ENCODE measurements around the gene KRT82. TPM values are rescaled to one million over a fixed set of nuclear protein-coding genes. Genes with fewer than 3 reads are reported as not detected.

KRT82 gene
- total and polyA plus RNA-seq, 10 donors, result 0.04 TPM; not detected in 9

GRCh38 chr12:52399756-52400155 lies 6.4 kb downstream of the KRT82 start:
- 90 to 93% (median 92%) methylated on average over 16 of the region's 16 CpGs for WGBS, 5 donors
- H3K27ac ChIP-seq, result no peak overlapping the region
- DNase-seq, result peak; percentile 69
- H3K9me3 ChIP-seq, result no peaks in the 10 kb centered on the region
- H3K36me3 ChIP-seq, result no peaks in the 10 kb centered on the region
- peaks cover 0 to 37% (median 0%) of the 10 kb centered on the region in 7 donors for H3K27me3 ChIP-seq (replicated peaks in 1 of 7)
- intact Hi-C loops (cut with DNase I; ENCODE audit: low total_unique reads), result no loop called here
- H3K4me1 ChIP-seq, result no peaks in the 10 kb centered on the region
- H3K4me3 ChIP-seq, result no peak overlapping the region
- TF ChIP-seq CTCF (IDR thresholded peaks at IDR 0.05 in 8 of 11, conservative IDR thresholded peaks at IDR 0.05 in 3 of 11), result no peak
- no peak for TF ChIP-seq POLR2A (IDR thresholded peaks at IDR 0.05)
- no peak for TF ChIP-seq POLR2AphosphoS5 (IDR thresholded peaks at IDR 0.05)

- H3K4me1 ChIP-seq, result no peaks in the 10 kb centered on the region
- no peaks in the 10 kb centered on the region for H3K9me3 ChIP-seq
- H3K4me3 ChIP-seq, result no peak overlapping the region
- H3K27ac ChIP-seq, result no peak overlapping the region
- intact Hi-C loops (cut with DNase I; ENCODE audit: low total_unique reads), result no loop called here
- DNase-seq, result no peak
- H3K27me3 ChIP-seq (replicated peaks in 1 of 7), result peaks cover 0 to 37% (median 0%) of the 10 kb centered on the region in 7 donors
- no peak for TF ChIP-seq CTCF (IDR thresholded peaks at IDR 0.05 in 8 of 11, conservative IDR thresholded peaks at IDR 0.05 in 3 of 11)
- no peak for TF ChIP-seq POLR2AphosphoS5 (IDR thresholded peaks at IDR 0.05)
- TF ChIP-seq POLR2A (IDR thresholded peaks at IDR 0.05), result no peak
- 79 to 95% (median 90%) methylated on average over 1 of the region's 1 CpG for WGBS, 5 donors
- H3K36me3 ChIP-seq, result no peaks in the 10 kb centered on the region
Measured at GRCh38 chr12:52398176-52398575, 8.0 kb downstream of the KRT82 start.

- H3K4me1 ChIP-seq, result peaks cover 0 to under 1% (median 0%) of the 10 kb centered on the region in 6 donors
- intact Hi-C loops (cut with DNase I; ENCODE audit: low total_unique reads), result no loop called here
- no peaks in the 10 kb centered on the region for H3K9me3 ChIP-seq
- 74 to 85% (median 80%) methylated on average over 7 to 8 of the region's 8 CpGs for WGBS, 5 donors
- peaks cover 0 to 39% (median 0%) of the 10 kb centered on the region in 7 donors for H3K27me3 ChIP-seq (replicated peaks in 1 of 7)
- DNase-seq, result peak; percentile 33
- no peak for TF ChIP-seq CTCF (IDR thresholded peaks at IDR 0.05 in 8 of 11, conservative IDR thresholded peaks at IDR 0.05 in 3 of 11)
- TF ChIP-seq POLR2A (IDR thresholded peaks at IDR 0.05), result no peak
- TF ChIP-seq POLR2AphosphoS5 (IDR thresholded peaks at IDR 0.05), result no peak
- H3K27ac ChIP-seq, result no peak overlapping the region
- no peak overlapping the region for H3K4me3 ChIP-seq
- H3K36me3 ChIP-seq, result no peaks in the 10 kb centered on the region
Measured at GRCh38 chr12:52396656-52397055, 9.5 kb downstream of the KRT82 start.

- peak in 2 of 11 experiments; percentile 8 to 9 for TF ChIP-seq CTCF (IDR thresholded peaks at IDR 0.05 in 8 of 11, conservative IDR thresholded peaks at IDR 0.05 in 3 of 11)
- TF ChIP-seq POLR2AphosphoS5 (IDR thresholded peaks at IDR 0.05), result no peak
- TF ChIP-seq POLR2A (IDR thresholded peaks at IDR 0.05), result no peak
- intact Hi-C loops (cut with DNase I; ENCODE audit: low total_unique reads), result no loop called here
- Histone ChIP-seq H3K9me3 (no peaks in the 10 kb centered on the region), H3K36me3 (no peaks in the 10 kb centered on the region), H3K4me1 (peaks cover 0 to 8% (median 0%) of the 10 kb centered on the region in 6 donors), H3K27ac (no peak overlapping the region), H3K4me3 (no peak overlapping the region), H3K27me3 (replicated peaks in 1 of 7) (peaks cover 0 to 43% (median 0%) of the 10 kb centered on the region in 7 donors)
- 60 to 82% (median 69%) methylated on average over 20 of the region's 20 CpGs for WGBS, 5 donors
- peak; percentile 63 for DNase-seq
Measured at GRCh38 chr12:52395761-52396434, 10.2 kb downstream of the KRT82 start.

Data from spleen (tissue), 11 donors.